HUES48 (cell line): ENCODE measurements around the gene FBXO10.

Source experiments
- H3K27ac ChIP-seq: one replicate; pipeline ENCODE4 v1.7.0; 2013; ENCODE audit warnings: low read depth, low read length, inconsistent platforms
- H3K27me3 ChIP-seq: 2 replicates; pipeline ENCODE4 v1.6.1; 2013; ENCODE audit warnings: mild to moderate bottlenecking, low read length; ENCODE audit not compliant: control insufficient read depth, insufficient read depth
- H3K36me3 ChIP-seq: 2 replicates; pipeline ENCODE4 v1.6.1; 2013; ENCODE audit warnings: low read length; ENCODE audit not compliant: control insufficient read depth, insufficient read depth
- H3K4me1 ChIP-seq: 2 replicates; pipeline ENCODE4 v1.6.1; 2013; ENCODE audit warnings: mild to moderate bottlenecking, low read length; ENCODE audit not compliant: control insufficient read depth, insufficient read depth
- H3K4me3 ChIP-seq: 2 replicates; pipeline ENCODE4 v1.5.1; 2013; ENCODE audit warnings: mild to moderate bottlenecking, low read depth, low read length
- H3K9ac ChIP-seq: 2 replicates; pipeline ENCODE4 v1.6.1; 2013; ENCODE audit warnings: mild to moderate bottlenecking, low read depth, low read length, moderate library complexity
- H3K9me3 ChIP-seq: 2 replicates; pipeline ENCODE4 v1.6.1; 2013; ENCODE audit warnings: low read length; ENCODE audit not compliant: control insufficient read depth, insufficient read depth

Gene FBXO10

DNA sequence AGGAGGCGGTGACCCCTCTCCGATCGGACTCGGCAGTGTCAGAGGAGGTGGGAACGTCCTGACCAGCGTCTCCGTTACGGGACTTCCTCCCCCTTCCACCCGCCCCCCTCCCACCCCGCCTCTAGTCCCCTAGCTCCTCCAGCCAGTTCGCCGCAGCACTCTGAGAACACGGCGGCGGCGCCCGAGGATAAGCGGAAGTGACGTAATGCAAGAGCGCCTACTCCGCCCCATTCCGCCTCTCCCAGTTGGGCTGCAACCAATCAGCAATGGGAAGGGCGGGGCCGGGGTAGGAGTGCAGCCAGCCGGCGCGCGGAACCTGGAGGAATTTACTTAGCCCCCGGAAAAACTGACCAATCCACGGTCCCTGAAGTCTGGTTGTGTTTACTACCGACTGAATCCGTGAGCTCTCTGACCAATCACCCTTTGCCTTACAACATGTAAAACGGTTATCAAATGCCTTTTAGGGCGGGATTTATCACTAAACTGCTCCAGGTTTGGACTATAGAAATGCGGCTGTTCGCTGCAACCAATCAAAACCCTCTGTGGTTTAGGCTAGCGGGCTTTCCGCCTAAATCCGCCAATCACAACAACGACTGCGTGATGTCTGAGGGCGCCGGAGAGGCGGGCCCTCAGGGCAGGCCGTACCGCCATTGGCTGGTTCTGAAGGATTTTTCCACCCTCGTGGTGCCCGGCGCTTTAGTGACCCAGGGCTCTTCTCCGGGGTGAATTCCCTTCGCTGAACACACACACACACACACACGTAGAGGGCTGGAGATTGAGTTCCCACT is 110.7 kb downstream of the FBXO10 start, which contains the start of gene ZBTB5:
Gene ZBTB5 (minus strand): TSS at position 202 of the 788 bp plus-strand sequence. CDS start 22,899 bp downstream, outside the sequence.
- Histone ChIP-seq H3K27me3 (no peaks in the 10 kb centered on the region), H3K4me3 (peak within 1 kb of the TSS; percentile 75), H3K9ac (peak within 1 kb of the TSS; percentile 96), H3K4me1 (peaks cover 17% of the 10 kb centered on the region; the same call in 1 of the 2 replicates), H3K36me3 (no peaks in the 10 kb centered on the region), H3K27ac (peak within 1 kb of the TSS; percentile 100), H3K9me3 (no peaks in the 10 kb centered on the region)

- Histone ChIP-seq H3K36me3 (no peaks in the 10 kb centered on the region), H3K27ac (peak overlapping the region; percentile 100), H3K27me3 (no peaks in the 10 kb centered on the region), H3K9me3 (no peaks in the 10 kb centered on the region), H3K9ac (peak overlapping the region; percentile 62), H3K4me1 (peaks cover 17% of the 10 kb centered on the region; the same call in 1 of the 2 replicates), H3K4me3 (peak overlapping the region; percentile 70)
Observed at GRCh38 chr9:37464426-37465248, 111.5 kb downstream of the FBXO10 start.

DNA sequence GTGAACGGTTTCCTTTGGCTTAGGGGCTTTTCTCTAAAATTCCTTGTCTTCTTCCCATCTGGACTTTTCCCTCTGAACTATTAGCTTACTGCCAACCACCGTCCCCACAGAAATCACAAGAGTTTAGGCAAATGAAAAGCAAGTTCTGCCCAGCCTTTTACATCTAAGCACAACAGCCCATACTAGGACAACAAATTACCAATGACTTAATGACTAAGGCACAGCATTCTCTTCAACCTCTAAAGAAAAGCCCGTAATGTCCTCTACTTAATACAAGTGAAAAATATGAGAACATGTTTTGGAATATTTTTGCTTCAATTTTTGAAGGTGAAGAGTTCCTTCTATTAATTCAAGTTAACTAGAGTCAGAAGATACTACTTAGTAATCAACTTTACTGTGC is 112.2 kb downstream of the FBXO10 start:
- Histone ChIP-seq H3K9me3 (no peaks in the 10 kb centered on the region), H3K27ac (peak overlapping the region; percentile 100), H3K4me1 (peaks cover 17% of the 10 kb centered on the region; the same call in 1 of the 2 replicates), H3K4me3 (peak overlapping the region; percentile 70), H3K9ac (peak overlapping the region; percentile 62), H3K36me3 (no peaks in the 10 kb centered on the region), H3K27me3 (no peaks in the 10 kb centered on the region)
